K562 (cell line): ENCODE results near the gene UCKL1. TPM values are rescaled to one million over a fixed set of nuclear protein-coding genes. Genes with fewer than 3 reads are reported as not detected.

ENCODE experiments used
- FUS ChIP-seq: fragments of 200-400 bp; formaldehyde crosslinking; optimal IDR thresholded peaks from 2 replicates; pipeline ENCODE3; 2017; ENCODE audit warnings: low read depth, low read length
- HDAC3 ChIP-seq: fragments of 450-650 bp; IDR thresholded peaks from 2 replicates; pipeline ENCODE4 v1.6.1; 2018; ENCODE audit warnings: borderline replicate concordance, mild to moderate bottlenecking, moderate library complexity; ENCODE audit not compliant: partially characterized antibody
- NFATC3 ChIP-seq: fragments of 450-650 bp; IDR thresholded peaks from 2 replicates; pipeline ENCODE4 v1.6.1; 2017; ENCODE audit warnings: mild to moderate bottlenecking
- PCBP2 ChIP-seq: fragments of 200-400 bp; formaldehyde crosslinking; IDR thresholded peaks from 2 replicates; pipeline ENCODE4 v1.6.1; 2018; ENCODE audit warnings: low read length, low read depth, mild to moderate bottlenecking, moderate library complexity; ENCODE audit not compliant: poor library complexity, severe bottlenecking
- PHF20 ChIP-seq: fragments of 450-650 bp; IDR thresholded peaks from 2 replicates; pipeline ENCODE4 v1.6.1; 2018; ENCODE audit not compliant: partially characterized antibody
- SP1 ChIP-seq: sonication (generic); formaldehyde crosslinking; IDR thresholded peaks from 2 replicates; pipeline ENCODE4 v1.8.1; 2022; ENCODE audit warnings: mild to moderate bottlenecking, missing genetic modification reagents
- SREBF2 ChIP-seq: sonication (generic); formaldehyde crosslinking; IDR thresholded peaks from 2 replicates; pipeline ENCODE4 v1.4.0; 2020; ENCODE audit warnings: mild to moderate bottlenecking, missing genetic modification reagents
- SRSF1 ChIP-seq: fragments of 200-400 bp; formaldehyde crosslinking; IDR thresholded peaks from 2 replicates; pipeline ENCODE4 v1.6.1; 2017; ENCODE audit warnings: mild to moderate bottlenecking, low read depth, low read length, moderate library complexity
- XRCC4 ChIP-seq: IDR thresholded peaks from one replicate; pipeline ENCODE4 v1.6.1; 2011; ENCODE audit not compliant: insufficient read depth, insufficient read length; ENCODE audit errors: extremely low read depth
- ZBTB11 ChIP-seq, 3 experiments: fragments of 200-800 bp in 1 of 3; fragments of 250-450 bp in 1 of 3; fragments of 450-650 bp in 1 of 3; sonication (Bioruptor Pico) in 1 of 3; sonication (Bioruptor generic) in 1 of 3; formaldehyde crosslinking in 1 of 3; IDR thresholded peaks; 2 replicates each; pipeline versions ENCODE4 v1.6.1 to v1.8.0; 2016 to 2022; ENCODE audit warnings: mild to moderate bottlenecking in 2 of 3, missing genetic modification characterization in 2 of 3, missing compliant biosample characterization in 1 of 3, moderate library complexity in 1 of 3
- ZNF239 ChIP-seq: fragments of 250-450 bp; sonication (Bioruptor Pico); IDR thresholded peaks from 2 replicates; pipeline ENCODE4 v1.4.0; 2020; ENCODE audit warnings: mild to moderate bottlenecking
- ZNF436 ChIP-seq: fragments of 250-450, 450-650 bp; sonication (Bioruptor Pico); formaldehyde crosslinking; IDR thresholded peaks from 2 replicates; pipeline ENCODE4 v1.7.0; 2020; ENCODE audit warnings: mild to moderate bottlenecking
- polyA plus RNA-seq, 8 experiments: library from polyadenylated mRNA; depleted of rRNA in 4 of 8; stranded (reverse) in 5 of 8; unstranded in 3 of 8; fragments of >200 nt; fragmentation: Nextera tagmentation in 2 of 8; fragmentation: Illumina TruSeq in 1 of 8; extraction: Ambion mirVana in 2 of 8; extraction: Trizol in 1 of 8; gene quantifications; 2 replicates each; pipeline versions ENCODE4 v1.2.1 to v1.2.3, GENCODE V29; 2011 to 2014; ENCODE audit warnings: inconsistent platforms in 1 of 8, missing spikeins in 1 of 8
- total RNA-seq, 7 experiments: library from RNA; depleted of rRNA in 6 of 7; stranded (reverse); fragments of >200 nt in 6 of 7; fragmentation: Illumina TruSeq in 2 of 7; extraction: Trizol in 2 of 7; gene quantifications; 2 replicates each; pipeline versions ENCODE4 v1.2.1 to v1.2.3, GENCODE V29; 2011 to 2021; ENCODE audit warnings: low replicate concordance in 1 of 7
- TF ChIP-seq, protein P1 (sequence below): fragments of 250-450 bp; sonication (Bioruptor Pico); IDR thresholded peaks from 2 replicates; pipeline ENCODE4 v1.5.0; 2021; ENCODE audit warnings: mild to moderate bottlenecking, borderline replicate concordance
- TF ChIP-seq, protein P2 (sequence below): fragments of 250-450 bp; sonication (Bioruptor Pico); IDR thresholded peaks from 2 replicates; pipeline ENCODE4 v1.8.0; 2021; ENCODE audit warnings: borderline replicate concordance, mild to moderate bottlenecking, moderate library complexity; ENCODE audit not compliant: poor library complexity, severe bottlenecking

The UCKL1 gene
- total and polyA plus RNA-seq, 9 of the 15 experiments (the other 6 are each of a cell fraction or from before 2014, with no cell fraction given): 3.1 to 52.8 (median 24.2) TPM

DNA sequence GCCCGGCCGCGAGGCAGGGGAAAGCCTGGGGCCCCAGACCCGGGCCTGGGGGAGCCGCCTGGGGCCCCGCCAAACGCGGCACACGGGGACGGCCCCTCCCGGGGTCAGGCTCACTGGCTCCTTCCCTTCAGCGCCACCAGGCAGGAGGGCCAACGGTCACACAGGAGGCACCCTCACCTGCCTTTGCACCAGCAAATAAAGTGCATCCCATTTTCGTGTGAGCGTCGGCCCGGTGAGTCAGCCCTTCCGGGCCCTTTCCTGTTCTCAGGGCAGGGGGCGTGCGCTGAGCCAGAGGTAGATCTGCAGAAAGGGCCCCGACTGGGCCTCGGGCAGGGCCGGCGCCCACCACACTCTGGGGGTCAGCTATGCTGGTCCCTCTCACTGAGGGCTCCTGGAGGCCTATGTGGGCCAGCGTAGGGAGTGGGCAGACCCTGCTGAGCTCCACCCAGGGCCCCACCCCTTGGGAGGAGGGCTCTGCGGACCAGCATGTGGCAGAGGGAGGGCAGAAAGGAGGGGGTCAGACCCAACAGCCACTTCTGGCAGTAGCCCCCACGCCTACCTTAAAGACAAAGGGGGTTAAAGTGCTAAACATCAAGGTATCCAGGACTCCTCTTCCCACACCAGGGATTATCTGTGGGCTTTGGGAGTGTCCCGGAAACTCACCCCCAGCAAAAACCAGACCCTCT lies 931 bp upstream of the UCKL1 start (continued):
- no peak for TF ChIP-seq SP1 (CRISPR knock-in tag)
- no peak for TF ChIP-seq HDAC3
- TF ChIP-seq ZNF239 (CRISPR knock-in tag): no peak
- TF ChIP-seq NFATC3: no peak
- no peak for TF ChIP-seq SREBF2 (CRISPR knock-in tag)
- no peak for TF ChIP-seq XRCC4
- no peak for TF ChIP-seq FUS
- TF ChIP-seq SRSF1: no peak
- TF ChIP-seq ZNF436 (CRISPR knock-in tag): no peak
- TF ChIP-seq, protein P1, sequence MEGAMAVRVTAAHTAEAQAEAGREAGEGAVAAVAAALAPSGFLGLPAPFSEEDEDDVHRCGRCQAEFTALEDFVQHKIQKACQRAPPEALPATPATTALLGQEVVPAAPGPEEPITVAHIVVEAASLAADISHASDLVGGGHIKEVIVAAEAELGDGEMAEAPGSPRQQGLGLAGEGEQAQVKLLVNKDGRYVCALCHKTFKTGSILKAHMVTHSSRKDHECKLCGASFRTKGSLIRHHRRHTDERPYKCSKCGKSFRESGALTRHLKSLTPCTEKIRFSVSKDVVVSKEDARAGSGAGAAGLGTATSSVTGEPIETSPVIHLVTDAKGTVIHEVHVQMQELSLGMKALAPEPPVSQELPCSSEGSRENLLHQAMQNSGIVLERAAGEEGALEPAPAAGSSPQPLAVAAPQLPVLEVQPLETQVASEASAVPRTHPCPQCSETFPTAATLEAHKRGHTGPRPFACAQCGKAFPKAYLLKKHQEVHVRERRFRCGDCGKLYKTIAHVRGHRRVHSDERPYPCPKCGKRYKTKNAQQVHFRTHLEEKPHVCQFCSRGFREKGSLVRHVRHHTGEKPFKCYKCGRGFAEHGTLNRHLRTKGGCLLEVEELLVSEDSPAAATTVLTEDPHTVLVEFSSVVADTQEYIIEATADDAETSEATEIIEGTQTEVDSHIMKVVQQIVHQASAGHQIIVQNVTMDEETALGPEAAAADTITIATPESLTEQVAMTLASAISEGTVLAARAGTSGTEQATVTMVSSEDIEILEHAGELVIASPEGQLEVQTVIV (CRISPR knock-in tag): no peak
- no peak for TF ChIP-seq PCBP2
- TF ChIP-seq, protein P2, sequence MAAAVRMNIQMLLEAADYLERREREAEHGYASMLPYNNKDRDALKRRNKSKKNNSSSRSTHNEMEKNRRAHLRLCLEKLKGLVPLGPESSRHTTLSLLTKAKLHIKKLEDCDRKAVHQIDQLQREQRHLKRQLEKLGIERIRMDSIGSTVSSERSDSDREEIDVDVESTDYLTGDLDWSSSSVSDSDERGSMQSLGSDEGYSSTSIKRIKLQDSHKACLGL: no peak
- TF ChIP-seq PHF20: no peak
- TF ChIP-seq ZBTB11 (CRISPR knock-in tag; IDR thresholded peaks at IDR 0.05): no peak
